Measurements from ENCODE around the gene LRP8.

DNA sequence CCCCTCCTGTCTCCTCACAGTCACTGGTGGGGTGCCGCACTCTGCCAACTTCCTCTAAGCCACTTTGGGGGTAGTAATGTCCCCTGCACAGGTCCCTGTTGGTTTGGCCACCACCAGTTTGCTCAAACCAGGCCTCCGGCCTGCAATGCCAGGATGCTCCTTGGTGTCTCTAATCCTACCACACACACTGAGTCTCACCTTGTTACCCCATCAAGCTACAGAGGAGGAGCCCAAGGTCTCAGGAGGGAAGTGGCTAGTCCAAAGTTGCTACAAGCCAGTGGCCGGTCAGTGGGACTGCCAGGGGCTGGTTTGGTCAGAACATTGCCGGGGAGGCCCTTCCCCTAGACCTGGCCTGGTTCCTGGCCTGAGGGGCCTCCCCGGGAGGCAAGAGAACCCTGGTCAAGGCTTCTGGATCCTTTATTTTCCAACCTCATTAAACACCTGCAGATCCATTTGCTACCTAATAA lies 21.5 kb upstream of the LRP8 start:
- TF ChIP-seq, protein P1, sequence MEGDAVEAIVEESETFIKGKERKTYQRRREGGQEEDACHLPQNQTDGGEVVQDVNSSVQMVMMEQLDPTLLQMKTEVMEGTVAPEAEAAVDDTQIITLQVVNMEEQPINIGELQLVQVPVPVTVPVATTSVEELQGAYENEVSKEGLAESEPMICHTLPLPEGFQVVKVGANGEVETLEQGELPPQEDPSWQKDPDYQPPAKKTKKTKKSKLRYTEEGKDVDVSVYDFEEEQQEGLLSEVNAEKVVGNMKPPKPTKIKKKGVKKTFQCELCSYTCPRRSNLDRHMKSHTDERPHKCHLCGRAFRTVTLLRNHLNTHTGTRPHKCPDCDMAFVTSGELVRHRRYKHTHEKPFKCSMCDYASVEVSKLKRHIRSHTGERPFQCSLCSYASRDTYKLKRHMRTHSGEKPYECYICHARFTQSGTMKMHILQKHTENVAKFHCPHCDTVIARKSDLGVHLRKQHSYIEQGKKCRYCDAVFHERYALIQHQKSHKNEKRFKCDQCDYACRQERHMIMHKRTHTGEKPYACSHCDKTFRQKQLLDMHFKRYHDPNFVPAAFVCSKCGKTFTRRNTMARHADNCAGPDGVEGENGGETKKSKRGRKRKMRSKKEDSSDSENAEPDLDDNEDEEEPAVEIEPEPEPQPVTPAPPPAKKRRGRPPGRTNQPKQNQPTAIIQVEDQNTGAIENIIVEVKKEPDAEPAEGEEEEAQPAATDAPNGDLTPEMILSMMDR (IDR thresholded peaks at IDR 0.05): no peak
- TF ChIP-seq POLR2A (IDR thresholded peaks at IDR 0.05) (no peak), EP300 (IDR thresholded peaks at IDR 0.05) (no peak)

Data from gastroesophageal sphincter (tissue), 3 donors.